GM20431 (cell line): Measurements from ENCODE around the gene AZIN2.
"Not testable (repeated sequence)": the region's sequence is repeated elsewhere in the genome, so short reads cannot be mapped to it uniquely, and the experiment has no call there.

Source experiments
- in situ Hi-C: fragments of 300-500 bp; cut with MseI, MboI; formaldehyde crosslinking; loops from one replicate; pipeline ENCODE4 v1.15.0; 2020; ENCODE audit warnings: low sequenced_read_pairs; ENCODE audit not compliant: unreplicated experiment

The AZIN2 gene

GRCh38 chr1:33088119-33088906 lies 7.4 kb downstream of the AZIN2 start:
- in situ Hi-C loops: no loop called here

GRCh38 chr1:33089457-33089856 lies 8.5 kb downstream of the AZIN2 start:
- in situ Hi-C loops: no loop called here

GRCh38 chr1:33092438-33092837 lies 11.5 kb downstream of the AZIN2 start:
- in situ Hi-C loops: no loop called here

- in situ Hi-C loops: no loop called here
Observed at GRCh38 chr1:33093004-33093403, 12.1 kb downstream of the AZIN2 start.

DNA sequence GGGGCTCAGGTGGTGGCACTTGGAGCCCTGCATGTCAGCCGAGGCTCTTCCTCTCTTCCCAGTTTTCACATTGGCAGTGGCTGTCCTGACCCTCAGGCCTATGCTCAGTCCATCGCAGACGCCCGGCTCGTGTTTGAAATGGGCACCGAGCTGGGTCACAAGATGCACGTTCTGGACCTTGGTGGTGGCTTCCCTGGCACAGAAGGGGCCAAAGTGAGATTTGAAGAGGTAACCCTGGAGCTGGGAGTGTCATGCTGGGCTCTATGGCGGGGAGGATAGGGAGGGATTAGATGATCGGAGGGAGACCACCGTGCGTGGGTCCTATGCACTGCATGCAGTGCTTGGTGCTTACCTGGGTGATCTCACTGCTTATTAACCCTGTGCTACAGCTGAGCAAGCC lies 13.5 kb downstream of the AZIN2 start:
- in situ Hi-C loops: no loop called here

DNA sequence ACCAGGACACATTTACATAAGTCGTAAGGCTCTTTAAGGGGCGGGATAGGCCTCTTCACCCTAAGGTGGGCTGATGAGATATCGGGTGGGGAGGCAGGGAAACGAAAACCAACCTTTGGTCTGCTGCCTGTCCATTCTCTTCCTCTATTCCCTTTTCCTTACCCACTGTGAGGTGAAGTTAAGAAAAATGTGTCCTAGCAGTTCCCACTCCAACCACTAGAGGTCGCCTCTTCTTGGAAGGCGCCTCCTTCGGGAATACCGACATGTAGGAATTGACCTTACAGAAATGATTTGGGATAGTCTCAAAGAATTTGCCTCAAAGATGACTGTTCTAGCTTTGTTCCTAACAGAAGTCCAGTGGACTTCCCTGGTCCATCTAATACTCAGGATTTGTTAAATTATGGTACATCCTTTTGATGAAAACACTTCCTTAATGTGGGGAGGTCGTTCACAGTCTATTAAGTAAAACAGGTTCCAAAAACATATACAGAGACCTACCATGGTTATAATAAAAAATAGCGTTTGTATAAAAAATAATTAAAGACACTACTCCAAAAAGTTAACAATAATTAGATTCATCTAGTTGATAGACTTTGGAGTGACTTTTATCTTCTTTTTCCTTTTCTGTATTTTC lies 14.1 kb downstream of the AZIN2 start:
- in situ Hi-C loops: no loop called here

- in situ Hi-C loops: no loop called here
Observed at GRCh38 chr1:33096363-33097005, 15.5 kb downstream of the AZIN2 start.

- in situ Hi-C loops: no loop called here
Observed at GRCh38 chr1:33097137-33097611, 16.2 kb downstream of the AZIN2 start.

DNA sequence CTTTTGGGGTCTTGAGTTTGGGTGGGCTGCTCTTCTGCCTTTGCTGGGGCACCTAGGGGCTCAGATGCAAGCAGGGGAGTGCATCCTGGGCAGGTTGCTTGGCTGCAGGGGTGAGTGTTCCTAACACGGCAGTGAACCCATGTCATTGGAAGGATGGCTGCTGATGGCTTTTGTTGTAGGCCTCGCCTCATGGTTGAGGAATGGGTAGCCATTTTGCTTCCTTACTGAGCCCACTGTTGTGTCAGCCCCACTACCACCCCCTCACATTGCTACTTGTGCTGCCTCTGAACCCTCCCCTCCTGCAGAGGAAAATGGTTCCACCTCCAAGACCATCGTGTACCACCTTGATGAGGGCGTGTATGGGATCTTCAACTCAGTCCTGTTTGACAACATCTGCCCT lies 16.8 kb downstream of the AZIN2 start:
- in situ Hi-C loops: no loop called here

GRCh38 chr1:33098371-33098770 lies 17.4 kb downstream of the AZIN2 start:
- in situ Hi-C loops: no loop called here

- in situ Hi-C loops: no loop called here
Observed at GRCh38 chr1:33099290-33100118, 18.6 kb downstream of the AZIN2 start.

DNA sequence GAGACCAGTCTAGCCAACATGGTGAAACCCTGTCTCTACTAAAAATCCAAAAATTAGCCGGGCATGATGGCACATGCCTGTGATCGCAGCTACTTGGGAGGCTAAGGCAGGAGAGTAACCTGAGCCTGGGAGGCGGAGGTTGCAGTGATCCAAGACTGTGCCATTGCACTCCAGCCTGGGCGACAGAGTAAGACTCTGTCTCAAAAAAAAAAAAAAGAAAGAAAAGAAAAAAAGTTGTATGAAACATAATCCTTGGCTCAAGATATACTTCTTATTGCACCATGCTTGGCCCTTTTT lies 19.1 kb downstream of the AZIN2 start:
- in situ Hi-C loops: not testable (repeated sequence)

DNA sequence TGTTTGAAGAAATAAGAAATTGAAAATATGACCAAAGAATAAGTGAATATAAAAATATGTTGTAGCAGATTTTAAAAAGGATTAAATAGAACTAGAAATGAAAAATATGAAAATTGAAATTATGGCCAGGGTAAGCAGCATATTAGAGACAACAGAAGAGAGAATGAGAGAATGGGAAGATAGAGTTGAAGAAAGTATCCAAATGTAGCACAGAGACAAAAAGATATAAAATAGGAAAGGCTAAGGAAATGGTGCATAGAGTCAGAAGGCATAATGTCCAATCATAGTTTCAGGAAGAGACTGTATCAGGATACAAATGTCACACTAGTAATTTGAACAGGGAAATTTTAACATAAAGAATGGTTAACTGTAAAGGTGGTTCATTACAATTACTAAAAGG lies 29.5 kb downstream of the AZIN2 start:
- in situ Hi-C loops: no loop called here

DNA sequence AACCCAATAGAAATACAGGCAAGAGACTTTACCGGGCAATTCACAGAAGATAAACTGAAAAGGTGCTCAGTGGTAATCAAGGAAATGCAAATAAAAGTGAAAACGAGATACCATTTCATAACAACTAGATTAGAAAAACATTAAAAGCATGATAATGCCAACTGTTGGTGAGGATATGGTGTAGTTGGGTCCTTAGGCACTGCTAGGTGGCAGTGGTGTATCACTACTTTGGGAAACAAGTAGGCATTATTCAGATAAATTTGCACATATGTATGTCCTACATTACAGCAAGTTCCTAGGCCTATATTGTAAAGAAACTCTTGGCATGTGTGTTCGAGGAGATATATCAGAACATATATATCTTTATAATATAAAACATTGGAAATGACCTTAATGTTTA lies 31.0 kb downstream of the AZIN2 start:
- in situ Hi-C loops: no loop called here

- in situ Hi-C loops: no loop called here
Observed at GRCh38 chr1:33117440-33118085, 36.6 kb downstream of the AZIN2 start.

GRCh38 chr1:33118274-33118673 lies 37.3 kb downstream of the AZIN2 start:
- in situ Hi-C loops: no loop called here

DNA sequence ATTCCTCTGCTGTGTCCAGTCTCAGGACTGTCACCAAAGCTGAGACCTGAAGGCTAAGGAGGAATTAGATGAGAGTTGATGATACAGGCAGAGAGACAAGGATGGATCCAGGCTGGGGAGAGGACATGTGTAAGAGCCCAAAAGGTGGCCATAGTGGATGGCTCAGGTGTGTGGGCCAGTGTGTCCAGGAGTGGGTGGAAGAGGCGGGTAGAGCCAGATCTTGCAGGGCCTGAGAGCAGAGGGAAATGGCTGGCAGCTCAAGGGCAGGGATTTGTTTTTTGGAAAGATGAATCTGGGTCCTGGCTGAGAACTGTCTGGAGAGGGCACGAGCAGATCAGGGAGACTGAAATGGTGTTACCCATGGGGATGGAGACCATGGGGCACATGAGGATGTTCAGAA lies 38.1 kb downstream of the AZIN2 start:
- in situ Hi-C loops: no loop called here

DNA sequence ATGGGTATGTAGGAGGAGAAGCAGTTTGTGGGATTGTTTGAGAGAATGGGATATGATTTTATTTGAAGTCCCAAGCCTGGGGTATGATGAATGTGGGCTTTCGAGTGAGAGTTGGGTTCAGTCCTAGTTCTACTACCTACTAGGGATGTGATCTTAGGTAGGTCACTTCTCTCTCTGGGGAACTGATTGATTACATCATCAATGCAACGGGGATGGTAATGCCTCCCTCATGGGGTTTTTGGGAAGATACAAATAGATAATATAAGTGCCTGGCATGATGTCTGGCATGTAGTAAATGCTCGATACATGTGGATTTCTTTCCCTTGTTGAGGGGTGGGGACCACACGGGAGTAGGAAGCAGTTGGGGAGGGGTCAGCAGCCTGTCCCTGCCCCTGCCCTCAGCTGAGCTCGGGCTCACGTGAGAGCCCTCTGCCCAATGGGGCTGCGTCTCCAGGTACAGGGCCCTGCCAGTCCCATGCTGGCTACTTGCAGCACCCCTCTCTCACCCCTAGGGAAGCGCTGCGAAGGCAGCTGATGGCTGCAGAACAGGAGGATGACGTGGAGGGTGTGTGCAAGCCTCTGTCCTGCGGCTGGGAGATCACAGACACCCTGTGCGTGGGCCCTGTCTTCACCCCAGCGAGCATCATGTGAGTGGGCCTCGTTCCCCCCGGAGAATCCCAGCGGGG lies 38.7 kb downstream of the AZIN2 start:
- in situ Hi-C loops: no loop called here

- in situ Hi-C loops: no loop called here
Observed at GRCh38 chr1:33120436-33121231, 39.7 kb downstream of the AZIN2 start.
